Pancreas (tissue), 10 donors: Measurements from ENCODE around the gene TMEM240. TPM values are rescaled to one million over a fixed set of nuclear protein-coding genes. Genes with fewer than 3 reads are reported as not detected.

Experiments used
- ATAC-seq, 4 donors: fragments of 200-7000 bp; cut with Tn5 transposase; one replicate each; pipeline versions ENCODE4 v1.8.0 to v1.9.1; 2020; ENCODE audit warnings: mild to moderate bottlenecking in 4 of 4, moderate library complexity in 4 of 4
- DNase-seq, 6 donors: peaks; one replicate each; pipeline ENCODE4 v3.0.0-alpha.2; 2020
- FAIRE-seq: peaks from 2 replicates; lab custom pipeline; 2012; peaks lifted over from hg19 to GRCh38; lab: Jason Lieb, UNC
- H3K27ac ChIP-seq, 4 donors: fragments of 200-600 bp; sonication (generic); 1 replicate in 3 of 4; 2 replicates in 1 of 4; pipeline versions ENCODE4 v1.5.0 to v1.8.0; 2020
- H3K27me3 ChIP-seq, 4 donors: fragments of 200-600 bp; one replicate each; pipeline ENCODE4 v1.8.0; 2021
- H3K36me3 ChIP-seq, 3 donors: fragments of 200-600 bp; sonication (generic) in 1 of 3; one replicate each; pipeline versions ENCODE4 v1.5.0 to v1.8.0; 2020 to 2021
- H3K4me1 ChIP-seq, 3 donors: fragments of 200-600 bp; one replicate each; pipeline ENCODE4 v1.8.0; 2021
- H3K4me3 ChIP-seq, 4 donors: fragments of 200-600 bp; sonication (generic) in 2 of 4; one replicate each; pipeline versions ENCODE4 v1.5.0 to v1.8.0; 2020 to 2021
- H3K9me3 ChIP-seq, 4 donors: fragments of 200-600 bp; one replicate each; pipeline ENCODE4 v1.8.0; 2021
- WGBS, 2 donors: extraction: QIAGEN DNeasy Blood & Tissue Kit; methylation state at CpG; one replicate each; pipeline ENCODE4 v1.1.7; 2013; 5-methylcytosine and 5-hydroxymethylcytosine counted together
- intact Hi-C, 3 donors: fragments of 100-400 bp; cut with DNase I; formaldehyde crosslinking; loops; one replicate each; pipeline versions ENCODE4 v1.11.1 to v1.14.2; 2022
- polyA plus RNA-seq, 2 donors: library from polyadenylated mRNA; stranded (reverse); fragments of 200-250 nt; gene quantifications; one replicate each; pipeline ENCODE4 v1.2.3, GENCODE V29; 2013
- total RNA-seq, 6 donors: library from RNA; stranded (reverse); fragmentation: NEBNext Ultra II Directional in 4 of 6; extraction: Animal tissue kit (Norgen Biotek cat#: 25700) in 4 of 6; gene quantifications; one replicate each; pipeline versions ENCODE4 v1.2.1 to v1.2.4, GENCODE V29; 2021 to 2023
- TF ChIP-seq, protein P1 (sequence below), 4 donors: fragments of 200-600 bp; sonication (generic) in 3 of 4; IDR thresholded peaks; one replicate each; pipeline versions ENCODE4 v1.5.0 to v1.8.0; 2021; ENCODE audit warnings: antibody characterized with exemption in 4 of 4
- donor health status: healthy with polysubstance abuse.
- donor health status: DM: no; HTN: no; CAD: no; lungs with moderate emphysema.
- donor health status: DM: no; HTN: no; CAD: no.
- donor health status: control.
- donor health status: control.
- donor health status: Bipolar disorder and iron deficiency.
- donor health status: DM: yes; HTN: yes; CAD: no.
- donor health status: DM: no; HTN: no; CAD: no.
- donor health status: DM: no; HTN: no; CAD: no.
- donor health status: DM: yes; HTN: yes; CAD: no.

Gene TMEM240
- total and polyA plus RNA-seq, 8 donors, result 0.22 to 3.6 (median 0.79) TPM; not detected in 1

DNA sequence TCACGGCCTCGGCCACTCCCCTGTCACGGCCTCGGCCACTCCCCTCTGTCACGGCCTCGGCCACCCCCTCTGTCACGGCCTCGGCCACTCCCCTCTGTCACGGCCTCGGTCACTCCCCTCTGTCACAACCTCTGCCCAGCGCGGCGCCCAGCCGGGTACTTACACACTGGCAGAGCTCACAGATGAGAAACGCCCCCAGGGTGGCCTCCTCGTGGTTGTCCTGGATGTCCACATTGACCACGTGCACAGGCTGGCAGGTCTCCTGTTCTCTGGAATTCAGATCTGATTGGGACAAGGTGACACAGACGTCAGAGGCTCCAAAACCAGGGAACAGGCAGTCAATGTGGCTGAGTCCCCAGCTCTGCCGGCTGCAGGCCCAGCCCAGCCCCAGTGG is 3.3 kb upstream of the TMEM240 start:
- Histone ChIP-seq H3K36me3 (peaks cover 0 to 8% (median 0%) of the 10 kb centered on the region in 3 donors), H3K27me3 (no peaks in the 10 kb centered on the region), H3K4me1 (no peaks in the 10 kb centered on the region), H3K4me3 (no peak overlapping the region), H3K27ac (no peak overlapping the region), H3K9me3 (no peaks in the 10 kb centered on the region)
- intact Hi-C loops, result no loop called here
- FAIRE-seq (no peak), DNase-seq (peak in 4 of 6 donors; percentile 43 to 77 (median 67)), ATAC-seq (peak in 3 of 4 donors; percentile 23 to 73 (median 46))
- WGBS, 2 donors, result 43 to 46% methylated on average over 19 of the region's 19 CpGs
- TF ChIP-seq, protein P1, sequence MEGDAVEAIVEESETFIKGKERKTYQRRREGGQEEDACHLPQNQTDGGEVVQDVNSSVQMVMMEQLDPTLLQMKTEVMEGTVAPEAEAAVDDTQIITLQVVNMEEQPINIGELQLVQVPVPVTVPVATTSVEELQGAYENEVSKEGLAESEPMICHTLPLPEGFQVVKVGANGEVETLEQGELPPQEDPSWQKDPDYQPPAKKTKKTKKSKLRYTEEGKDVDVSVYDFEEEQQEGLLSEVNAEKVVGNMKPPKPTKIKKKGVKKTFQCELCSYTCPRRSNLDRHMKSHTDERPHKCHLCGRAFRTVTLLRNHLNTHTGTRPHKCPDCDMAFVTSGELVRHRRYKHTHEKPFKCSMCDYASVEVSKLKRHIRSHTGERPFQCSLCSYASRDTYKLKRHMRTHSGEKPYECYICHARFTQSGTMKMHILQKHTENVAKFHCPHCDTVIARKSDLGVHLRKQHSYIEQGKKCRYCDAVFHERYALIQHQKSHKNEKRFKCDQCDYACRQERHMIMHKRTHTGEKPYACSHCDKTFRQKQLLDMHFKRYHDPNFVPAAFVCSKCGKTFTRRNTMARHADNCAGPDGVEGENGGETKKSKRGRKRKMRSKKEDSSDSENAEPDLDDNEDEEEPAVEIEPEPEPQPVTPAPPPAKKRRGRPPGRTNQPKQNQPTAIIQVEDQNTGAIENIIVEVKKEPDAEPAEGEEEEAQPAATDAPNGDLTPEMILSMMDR (IDR thresholded peaks at IDR 0.05), result no peak

DNA sequence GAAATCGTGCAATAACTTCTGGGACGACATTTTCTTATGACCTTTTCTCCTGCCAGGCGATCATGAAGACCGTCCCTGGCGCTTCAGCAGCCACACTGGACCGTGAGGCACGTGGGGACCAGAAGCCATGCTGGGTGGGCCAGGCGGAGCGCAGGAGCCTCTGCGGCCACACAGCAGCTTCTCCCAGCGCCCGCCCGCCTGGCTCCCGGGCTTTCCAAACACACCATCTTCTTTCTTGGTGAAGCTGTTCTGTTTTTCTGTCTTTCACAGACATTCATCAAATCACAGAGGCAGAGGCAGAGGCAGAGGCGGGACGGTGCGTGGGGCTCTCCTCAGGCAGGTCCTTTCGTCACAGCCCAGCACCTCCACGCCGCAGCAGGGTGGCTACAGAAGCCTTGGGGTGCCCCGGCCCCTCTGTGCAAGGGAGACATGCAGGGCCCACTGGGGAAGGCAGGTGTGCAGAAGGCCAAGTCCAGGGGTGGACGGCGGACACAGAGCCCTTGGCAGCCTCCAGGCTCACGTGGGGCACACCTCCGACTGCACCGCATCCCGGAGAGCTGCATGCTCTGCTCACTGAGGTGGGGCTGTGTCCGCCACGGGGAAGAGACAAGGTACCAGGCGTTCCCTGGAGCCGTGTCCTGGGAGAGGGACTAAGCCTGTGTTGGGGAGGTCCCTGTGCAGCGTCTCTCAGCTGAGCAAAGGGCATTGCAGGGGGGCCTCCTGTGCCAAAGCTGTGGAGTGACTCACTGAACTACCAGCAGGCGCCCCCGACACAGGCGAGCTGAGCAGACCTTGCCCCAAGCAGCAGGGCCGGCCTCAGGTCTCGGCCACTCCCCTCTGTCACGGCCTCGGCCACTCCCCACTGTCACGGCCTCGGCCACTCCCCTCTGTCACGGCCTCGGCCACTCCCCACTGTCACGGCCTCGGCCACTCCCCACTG is 2.6 kb upstream of the TMEM240 start:
- FAIRE-seq (no peak), DNase-seq (no peak), ATAC-seq (peak in 1 of 4 donors; percentile 39)
- 79 to 87% methylated on average over 45 of the region's 45 CpGs for WGBS, 2 donors
- Histone ChIP-seq H3K4me1 (no peaks in the 10 kb centered on the region), H3K36me3 (peaks cover 0 to 8% (median 0%) of the 10 kb centered on the region in 3 donors), H3K27ac (no peak overlapping the region), H3K27me3 (no peaks in the 10 kb centered on the region), H3K4me3 (no peak overlapping the region), H3K9me3 (no peaks in the 10 kb centered on the region)
- intact Hi-C loops, result no loop called here
- TF ChIP-seq, protein P1 (IDR thresholded peaks at IDR 0.05), result no peak

DNA sequence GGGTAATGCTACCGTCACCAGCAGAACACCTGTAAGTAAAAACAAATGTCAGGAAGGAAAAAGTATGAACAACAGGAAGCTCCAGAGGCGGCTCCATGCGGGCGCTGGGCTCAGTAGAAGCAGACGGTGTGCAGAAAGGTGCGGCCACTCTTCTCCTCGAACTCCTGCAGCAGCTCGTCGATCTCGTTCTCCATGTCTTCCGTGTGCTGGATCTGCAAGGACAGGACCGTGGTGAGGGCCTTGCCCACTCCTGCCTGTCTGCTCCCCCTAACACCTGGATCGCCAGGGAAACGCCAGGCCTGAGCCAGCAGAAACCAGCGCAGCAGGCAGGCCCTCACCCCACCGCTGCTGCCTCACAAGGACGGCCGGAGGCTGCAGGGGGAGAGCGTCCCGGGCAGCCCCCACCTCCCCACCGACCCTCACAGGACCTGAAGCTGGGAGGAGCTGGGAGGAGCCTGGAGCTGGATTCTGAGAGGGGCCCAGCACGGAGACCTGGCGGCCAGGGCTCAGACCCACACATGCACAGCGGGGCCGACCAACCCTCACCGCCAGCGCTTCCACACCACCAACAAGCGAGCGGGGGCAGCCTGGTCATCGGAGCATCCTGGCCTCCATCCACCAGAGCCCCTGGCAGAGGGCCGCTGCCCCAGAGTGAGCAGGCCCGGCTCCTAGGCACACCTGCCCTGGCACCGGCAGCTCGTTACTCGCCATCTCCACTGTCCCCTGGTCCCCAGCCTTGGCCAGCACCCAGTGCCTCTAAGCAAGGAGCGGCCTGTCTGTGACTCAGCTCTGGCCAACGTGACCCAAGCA is 1.7 kb upstream of the TMEM240 start:
- intact Hi-C loops, result no loop called here
- Histone ChIP-seq H3K4me3 (no peak overlapping the region), H3K9me3 (no peaks in the 10 kb centered on the region), H3K4me1 (no peaks in the 10 kb centered on the region), H3K36me3 (peaks cover 0 to 8% (median 0%) of the 10 kb centered on the region in 3 donors), H3K27me3 (no peaks in the 10 kb centered on the region), H3K27ac (no peak overlapping the region)
- TF ChIP-seq, protein P1 (IDR thresholded peaks at IDR 0.05), result no peak
- 91 to 93% methylated on average over 37 of the region's 37 CpGs for WGBS, 2 donors
- DNase-seq (peak in 2 of 6 donors; percentile 42 to 72), ATAC-seq (no peak), FAIRE-seq (no peak)

DNA sequence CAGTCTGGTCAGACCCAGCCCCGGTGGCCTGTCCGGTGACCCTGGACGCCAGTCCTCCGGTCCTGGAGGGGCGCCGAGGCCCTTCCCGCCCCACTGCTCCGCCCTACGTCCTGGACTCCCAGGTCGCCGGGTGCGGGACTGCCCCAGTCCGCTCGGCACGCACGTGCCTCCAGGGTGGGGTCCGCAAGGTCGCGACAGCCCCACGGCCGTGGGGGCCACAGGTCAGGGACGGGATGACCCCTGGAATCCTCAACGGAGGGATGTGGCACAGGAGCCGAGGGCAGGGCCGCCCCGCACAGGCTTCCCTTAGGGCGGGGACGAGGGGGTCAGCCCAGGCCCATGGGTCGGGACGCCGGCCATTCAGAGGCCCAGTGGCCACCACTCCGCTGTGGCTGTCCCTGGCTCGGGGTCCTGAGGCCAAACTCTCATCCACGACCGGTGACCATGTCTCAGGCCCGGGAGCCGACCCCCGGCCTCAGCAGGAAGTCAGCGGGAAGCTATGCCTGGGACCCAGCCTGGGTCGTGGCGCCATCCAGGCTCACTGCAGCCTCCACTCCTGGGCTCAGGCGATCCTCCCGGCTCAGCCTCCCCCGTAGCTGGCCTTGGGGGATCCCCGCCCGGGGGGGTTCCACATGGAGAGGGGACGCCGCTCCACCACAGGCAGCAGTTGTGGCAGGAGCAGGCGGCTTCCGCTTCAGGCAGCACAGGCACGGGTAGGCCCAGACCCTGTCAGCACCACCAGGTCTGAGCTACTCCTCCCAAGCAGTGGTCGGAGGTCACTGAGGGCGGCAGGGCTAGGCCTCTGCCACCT is 599 bp upstream of the TMEM240 start:
- ATAC-seq (peak in 2 of 4 donors; percentile 6 to 22), DNase-seq (peak in 2 of 6 donors; percentile 32 to 87), FAIRE-seq (no peak)
- WGBS, 2 donors, result 68 to 70% methylated on average over 53 of the region's 53 CpGs
- no peak overlapping the region for H3K27ac ChIP-seq
- no peaks in the 10 kb centered on the region for H3K9me3 ChIP-seq
- peaks cover 0 to 8% (median 0%) of the 10 kb centered on the region in 3 donors for H3K36me3 ChIP-seq
- TF ChIP-seq, protein P1 (IDR thresholded peaks at IDR 0.05), result no peak
- intact Hi-C loops, result no loop called here
- H3K27me3 ChIP-seq, result no peaks in the 10 kb centered on the region
- peak overlapping the region in 2 of 4 donors; percentile 27 to 36 for H3K4me3 ChIP-seq
- no peaks in the 10 kb centered on the region for H3K4me1 ChIP-seq
